ENCODE results near the gene PI4KA. TPM values are rescaled to one million over a fixed set of nuclear protein-coding genes. Genes with fewer than 3 reads are reported as not detected.

PI4KA gene
- total RNA-seq, 6 experiments from 2014 or later = 51.0 to 61.3 (median 57.2) TPM

DNA sequence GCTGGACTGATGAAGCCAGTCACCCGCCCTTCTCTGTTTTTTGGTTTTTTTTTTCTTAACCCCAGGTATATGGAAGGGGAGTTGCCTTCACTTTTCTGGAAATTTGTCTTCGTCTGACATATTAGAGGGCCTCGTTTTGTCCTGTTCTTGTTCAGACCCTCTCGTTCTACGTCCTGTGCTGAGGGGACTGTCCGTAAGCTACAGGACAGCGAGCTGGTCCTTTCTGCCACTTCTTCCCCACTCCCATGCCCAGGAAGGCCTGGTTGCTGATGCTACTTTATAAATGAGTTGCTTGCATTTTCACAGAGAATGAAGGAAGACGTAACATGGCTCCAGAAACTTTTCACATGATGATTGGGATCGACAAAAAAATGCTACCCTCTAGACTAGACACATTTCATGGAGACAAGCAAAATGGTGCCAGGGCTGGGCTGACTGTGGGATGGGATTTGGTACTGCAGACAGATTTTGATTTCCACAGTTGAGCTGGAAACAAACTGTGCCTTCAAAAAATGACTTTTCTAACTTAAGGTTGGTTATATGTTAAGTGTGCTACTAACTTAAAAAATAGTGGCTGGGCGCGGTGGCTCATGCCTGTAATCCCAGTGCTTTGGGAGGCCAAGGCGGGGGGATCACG, 31.4 kb upstream of the PI4KA start:
- Mint-ChIP-seq H3K4me1 (ENCODE audit: low read depth) (peaks cover 21% of the 10 kb centered on the region), H3K27ac (no peak overlapping the region), H3K4me3 (no peak overlapping the region), H3K9me3 (no peaks in the 10 kb centered on the region), H3K36me3 (ENCODE audit: low read depth) (peaks cover 16% of the 10 kb centered on the region), H3K27me3 (ENCODE audit: insufficient read depth) (peaks cover 2% of the 10 kb centered on the region; the same call in 1 of the 2 replicates)
- no peak for DNase-seq
- TF ChIP-seq, protein P1, sequence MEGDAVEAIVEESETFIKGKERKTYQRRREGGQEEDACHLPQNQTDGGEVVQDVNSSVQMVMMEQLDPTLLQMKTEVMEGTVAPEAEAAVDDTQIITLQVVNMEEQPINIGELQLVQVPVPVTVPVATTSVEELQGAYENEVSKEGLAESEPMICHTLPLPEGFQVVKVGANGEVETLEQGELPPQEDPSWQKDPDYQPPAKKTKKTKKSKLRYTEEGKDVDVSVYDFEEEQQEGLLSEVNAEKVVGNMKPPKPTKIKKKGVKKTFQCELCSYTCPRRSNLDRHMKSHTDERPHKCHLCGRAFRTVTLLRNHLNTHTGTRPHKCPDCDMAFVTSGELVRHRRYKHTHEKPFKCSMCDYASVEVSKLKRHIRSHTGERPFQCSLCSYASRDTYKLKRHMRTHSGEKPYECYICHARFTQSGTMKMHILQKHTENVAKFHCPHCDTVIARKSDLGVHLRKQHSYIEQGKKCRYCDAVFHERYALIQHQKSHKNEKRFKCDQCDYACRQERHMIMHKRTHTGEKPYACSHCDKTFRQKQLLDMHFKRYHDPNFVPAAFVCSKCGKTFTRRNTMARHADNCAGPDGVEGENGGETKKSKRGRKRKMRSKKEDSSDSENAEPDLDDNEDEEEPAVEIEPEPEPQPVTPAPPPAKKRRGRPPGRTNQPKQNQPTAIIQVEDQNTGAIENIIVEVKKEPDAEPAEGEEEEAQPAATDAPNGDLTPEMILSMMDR (IDR thresholded peaks at IDR 0.05) = no peak

DNA sequence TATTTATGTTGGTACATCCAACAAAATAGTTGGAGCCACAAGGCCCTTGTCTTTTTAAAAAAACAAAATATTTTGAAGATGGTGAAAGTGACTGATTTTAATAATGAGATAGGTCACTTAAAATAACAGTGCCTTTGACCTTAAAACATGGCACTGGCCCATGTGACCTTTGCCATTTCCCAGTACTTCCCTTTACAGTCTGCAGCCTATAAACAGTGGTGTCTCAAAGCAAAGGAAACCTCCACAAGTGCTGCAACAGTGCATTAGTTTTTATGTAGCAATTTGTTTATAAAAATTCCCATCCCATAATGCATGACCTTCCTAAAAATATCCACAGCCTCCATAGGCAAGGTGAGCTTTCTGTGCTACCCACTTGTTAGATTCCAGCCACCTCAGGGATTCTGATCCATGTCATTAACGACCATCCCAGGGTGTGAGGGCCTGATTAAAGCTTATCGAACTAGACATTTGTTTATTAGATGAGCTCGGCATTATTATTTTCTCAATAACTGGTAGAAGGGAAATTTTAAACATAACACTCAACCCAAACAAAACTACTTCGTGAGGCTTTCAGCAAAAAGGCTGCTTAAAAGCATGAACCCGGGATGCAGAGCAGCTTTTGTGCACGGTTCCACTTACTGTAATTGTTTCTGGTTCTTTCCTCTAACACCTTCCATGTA, 30.6 kb upstream of the PI4KA start:
- Mint-ChIP-seq H3K36me3 (ENCODE audit: low read depth) (peaks cover 16% of the 10 kb centered on the region), H3K27ac (no peak overlapping the region), H3K4me3 (no peak overlapping the region), H3K27me3 (ENCODE audit: insufficient read depth) (no peaks in the 10 kb centered on the region), H3K4me1 (ENCODE audit: low read depth) (peaks cover 22% of the 10 kb centered on the region), H3K9me3 (no peaks in the 10 kb centered on the region)
- DNase-seq = no peak
- TF ChIP-seq, protein P1 (IDR thresholded peaks at IDR 0.05) = no peak

DNA sequence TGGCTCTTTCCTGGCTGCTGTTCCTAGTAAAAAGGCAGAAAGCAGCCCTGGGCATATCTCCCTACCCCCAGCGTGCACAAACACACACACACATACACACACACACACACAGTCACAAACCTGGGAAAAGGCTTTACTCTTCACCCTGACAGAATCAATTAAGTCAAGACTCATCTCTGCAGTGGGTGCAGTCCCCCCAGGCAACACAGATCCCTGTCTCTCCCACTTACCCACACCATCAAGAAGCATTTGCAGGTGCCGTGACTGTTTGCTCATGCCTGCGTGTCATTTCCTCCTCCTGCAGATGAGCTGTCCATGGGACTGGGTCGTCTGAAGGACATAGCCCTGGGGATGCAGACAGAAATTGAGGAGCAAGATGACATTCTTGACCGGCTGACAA, 28.8 kb upstream of the PI4KA start:
- H3K27me3 Mint-ChIP-seq (ENCODE audit: insufficient read depth) = no peaks in the 10 kb centered on the region
- H3K27ac Mint-ChIP-seq = peak overlapping the region; percentile 40
- H3K4me1 Mint-ChIP-seq (ENCODE audit: low read depth) = peaks cover 22% of the 10 kb centered on the region
- DNase-seq = no peak
- no peak overlapping the region for H3K4me3 Mint-ChIP-seq
- H3K36me3 Mint-ChIP-seq (ENCODE audit: low read depth) = peaks cover 16% of the 10 kb centered on the region
- no peaks in the 10 kb centered on the region for H3K9me3 Mint-ChIP-seq
- TF ChIP-seq, protein P1 (IDR thresholded peaks at IDR 0.05) = no peak

DNA sequence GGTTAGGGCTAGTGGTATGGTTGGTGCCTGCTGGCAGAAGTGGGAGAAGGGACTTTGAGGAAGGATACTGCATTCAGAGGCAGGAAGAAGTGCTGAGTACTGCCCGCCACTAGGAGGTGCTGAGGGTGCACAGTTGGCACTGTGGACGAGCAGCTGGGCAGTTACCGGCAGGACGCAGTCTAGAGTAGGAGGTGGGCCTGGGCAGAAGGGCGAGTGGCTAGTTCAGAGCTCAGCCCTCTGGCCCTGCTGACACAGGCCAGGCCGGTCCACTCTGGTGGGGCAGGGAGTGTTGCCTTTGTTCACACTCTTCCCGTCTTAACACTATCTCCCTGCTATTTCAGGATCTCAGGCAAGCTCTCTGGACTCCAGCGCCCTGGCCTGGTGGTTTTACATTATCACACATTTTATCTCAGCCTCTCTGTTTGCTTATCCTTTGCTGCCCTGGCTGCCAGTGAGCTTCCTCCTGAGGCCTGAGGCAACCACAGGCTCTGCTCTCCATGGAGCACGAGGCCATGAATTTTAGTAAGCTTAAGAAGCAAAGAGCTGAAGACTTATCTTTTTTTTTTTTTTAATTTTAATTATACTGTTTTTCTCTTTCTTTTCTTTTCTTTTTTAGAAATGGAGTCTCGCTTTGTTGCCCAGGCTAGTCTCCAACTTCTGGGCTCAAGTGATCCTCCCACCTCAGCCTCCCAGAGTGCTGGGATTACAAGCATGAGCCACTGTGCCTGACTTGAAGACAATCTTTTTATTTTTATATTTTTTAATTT, 27.1 kb upstream of the PI4KA start:
- H3K4me1 Mint-ChIP-seq (ENCODE audit: low read depth) = peaks cover 30% of the 10 kb centered on the region
- H3K4me3 Mint-ChIP-seq = no peak overlapping the region
- peaks cover 16% of the 10 kb centered on the region for H3K36me3 Mint-ChIP-seq (ENCODE audit: low read depth)
- H3K27me3 Mint-ChIP-seq (ENCODE audit: insufficient read depth) = 0 out of 2 replicates have a peak, but pooled peaks cover 4% of the 10 kb centered on the region
- H3K9me3 Mint-ChIP-seq = no peaks in the 10 kb centered on the region
- peak overlapping the region; percentile 96 for H3K27ac Mint-ChIP-seq
- peak; percentile 83 for DNase-seq
- TF ChIP-seq, protein P1 (IDR thresholded peaks at IDR 0.05) = peak; percentile 91

DNA sequence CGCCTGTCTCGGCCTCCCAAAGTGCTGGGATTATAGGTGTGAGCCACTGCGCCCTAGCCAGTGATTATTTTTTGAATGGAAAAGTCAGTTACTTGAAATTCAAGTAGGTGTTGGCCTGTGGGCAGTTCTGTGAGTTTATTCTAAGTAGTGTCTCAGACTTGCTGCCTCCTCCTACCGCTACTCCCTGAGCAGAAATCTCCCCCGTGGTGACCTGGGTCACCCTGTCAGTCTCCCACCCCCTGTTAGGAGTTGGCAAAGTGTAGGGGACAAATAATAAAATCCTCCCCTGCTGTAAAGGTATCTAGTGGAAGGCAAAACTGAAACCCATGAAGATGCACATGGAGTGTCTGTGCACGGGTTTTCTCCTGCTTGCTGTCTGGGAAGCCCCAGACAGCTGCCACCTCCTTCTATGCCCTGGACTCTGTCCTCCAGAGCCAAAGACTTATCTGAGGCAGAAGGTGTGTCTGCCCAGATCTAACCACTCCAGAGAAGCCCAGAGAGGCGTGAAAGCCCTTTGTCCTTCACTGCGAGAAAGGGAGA, 26.5 kb upstream of the PI4KA start:
- peaks cover 14% of the 10 kb centered on the region for H3K36me3 Mint-ChIP-seq (ENCODE audit: low read depth)
- TF ChIP-seq, protein P1 (IDR thresholded peaks at IDR 0.05) = no peak
- H3K27me3 Mint-ChIP-seq (ENCODE audit: insufficient read depth) = 0 out of 2 replicates have a peak, but pooled peaks cover 4% of the 10 kb centered on the region
- no peak overlapping the region for H3K4me3 Mint-ChIP-seq
- peaks cover 33% of the 10 kb centered on the region for H3K4me1 Mint-ChIP-seq (ENCODE audit: low read depth)
- H3K9me3 Mint-ChIP-seq = no peaks in the 10 kb centered on the region
- no peak for DNase-seq
- peak overlapping the region; percentile 96 for H3K27ac Mint-ChIP-seq

Measured in HFFc6 (cell line).